C1 segment of cervical spinal cord (tissue), 14 donors: Measurements from ENCODE around the gene CDK4.
A peak's percentile ranks its signal among the peaks of the same experiment; 100 is the strongest.

Experiments
- DNase-seq, 14 donors: peaks; one replicate each; lab custom pipeline; 2025; lab: John Stamatoyannopoulos, UW

The CDK4 gene

GRCh38 chr12:57756406-57757341, 4.6 kb upstream of the CDK4 start:
- peak in 2 of 14 donors; percentile 3 to 10 for DNase-seq

GRCh38 chr12:57755454-57756372, 3.6 kb upstream of the CDK4 start:
- DNase-seq = no peak

- peak in 1 of 14 donors; percentile 49 for DNase-seq
Observed at GRCh38 chr12:57755194-57755453, 3.0 kb upstream of the CDK4 start.

- DNase-seq = peak in 4 of 14 donors; percentile 26 to 68 (median 30)
Observed at GRCh38 chr12:57754411-57755193, 2.5 kb upstream of the CDK4 start, which contains the start of gene MARCHF9. Gene MARCHF9 (plus strand): TSS chr12:57755103. CDS start chr12:57755529, 426 bp downstream.

GRCh38 chr12:57753756-57754337, 1.7 kb upstream of the CDK4 start:
- DNase-seq = no peak

- no peak for DNase-seq
Observed at GRCh38 chr12:57752668-57753000, 524 bp upstream of the CDK4 start.

GRCh38 chr12:57751432-57751787, 700 bp downstream of the CDK4 start:
- no peak for DNase-seq

- no peak for DNase-seq
Observed at GRCh38 chr12:57750561-57751431, 1.3 kb downstream of the CDK4 start.

- DNase-seq = no peak
Observed at GRCh38 chr12:57749061-57749460, 3.0 kb downstream of the CDK4 start.

GRCh38 chr12:57746025-57746424, 6.1 kb downstream of the CDK4 start:
- DNase-seq = no peak

- peak in 2 of 14 donors; percentile 42 to 47 for DNase-seq
Observed at GRCh38 chr12:57745485-57745881, 6.6 kb downstream of the CDK4 start.

- DNase-seq = peak; percentile 49 to 98 (median 89)
Observed at GRCh38 chr12:57744777-57745484, 7.2 kb downstream of the CDK4 start, which contains the start of gene TSPAN31. Gene TSPAN31 (plus strand): TSS chr12:57745039. CDS start chr12:57745155, 116 bp downstream.

- peak in 2 of 14 donors; percentile 76 to 84 for DNase-seq
Observed at GRCh38 chr12:57744194-57744776, 7.8 kb downstream of the CDK4 start.

GRCh38 chr12:57743769-57744168, 8.3 kb downstream of the CDK4 start:
- DNase-seq = no peak

- DNase-seq = no peak
Observed at GRCh38 chr12:57741844-57742738, 10.0 kb downstream of the CDK4 start.

- no peak for DNase-seq
Observed at GRCh38 chr12:57741413-57741789, 10.7 kb downstream of the CDK4 start.

GRCh38 chr12:57740656-57741412, 11.3 kb downstream of the CDK4 start:
- DNase-seq = no peak
